ENCODE measurements around the gene TRPT1.

Gene TRPT1

DNA sequence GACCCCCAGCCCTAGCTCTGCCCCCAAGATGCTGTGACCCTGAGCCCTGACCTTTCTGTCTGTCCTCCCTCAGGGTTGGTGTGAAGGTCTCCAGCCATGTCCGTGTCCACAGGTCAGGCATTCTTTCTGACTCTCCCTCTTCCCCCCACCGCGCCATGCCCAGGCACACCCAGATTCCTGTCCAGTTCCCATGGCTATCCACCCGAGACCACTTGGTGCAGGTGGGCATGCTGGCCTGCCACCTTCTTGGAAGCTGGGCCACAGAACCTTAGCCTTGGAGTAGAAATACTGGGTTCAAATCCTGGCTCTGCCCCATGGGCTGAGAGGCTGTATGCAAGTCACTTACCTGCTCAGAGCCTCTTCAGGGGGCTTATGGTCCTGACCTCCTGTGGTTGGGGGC lies 23.1 kb upstream of the TRPT1 start:
- no peak for TF ChIP-seq EZH2phosphoT487 (IDR thresholded peaks at IDR 0.05; ENCODE audit: borderline replicate concordance, low read length)
- TF ChIP-seq, protein P1, sequence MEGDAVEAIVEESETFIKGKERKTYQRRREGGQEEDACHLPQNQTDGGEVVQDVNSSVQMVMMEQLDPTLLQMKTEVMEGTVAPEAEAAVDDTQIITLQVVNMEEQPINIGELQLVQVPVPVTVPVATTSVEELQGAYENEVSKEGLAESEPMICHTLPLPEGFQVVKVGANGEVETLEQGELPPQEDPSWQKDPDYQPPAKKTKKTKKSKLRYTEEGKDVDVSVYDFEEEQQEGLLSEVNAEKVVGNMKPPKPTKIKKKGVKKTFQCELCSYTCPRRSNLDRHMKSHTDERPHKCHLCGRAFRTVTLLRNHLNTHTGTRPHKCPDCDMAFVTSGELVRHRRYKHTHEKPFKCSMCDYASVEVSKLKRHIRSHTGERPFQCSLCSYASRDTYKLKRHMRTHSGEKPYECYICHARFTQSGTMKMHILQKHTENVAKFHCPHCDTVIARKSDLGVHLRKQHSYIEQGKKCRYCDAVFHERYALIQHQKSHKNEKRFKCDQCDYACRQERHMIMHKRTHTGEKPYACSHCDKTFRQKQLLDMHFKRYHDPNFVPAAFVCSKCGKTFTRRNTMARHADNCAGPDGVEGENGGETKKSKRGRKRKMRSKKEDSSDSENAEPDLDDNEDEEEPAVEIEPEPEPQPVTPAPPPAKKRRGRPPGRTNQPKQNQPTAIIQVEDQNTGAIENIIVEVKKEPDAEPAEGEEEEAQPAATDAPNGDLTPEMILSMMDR (IDR thresholded peaks at IDR 0.05; ENCODE audit: low read depth, low read length, poor library complexity, severe bottlenecking) = no peak
- H3K4me3 ChIP-seq (ENCODE audit: low read length) = no peak overlapping the region

GRCh38 chr11:64248578-64248977 lies 22.6 kb upstream of the TRPT1 start:
- no peak overlapping the region for H3K4me2 ChIP-seq (ENCODE audit: low read length)
- no peaks in the 10 kb centered on the region for H3K27me3 ChIP-seq (ENCODE audit: control insufficient read depth, low read length)
- no peak overlapping the region for H3K4me3 ChIP-seq (ENCODE audit: low read length)
- H3K36me3 ChIP-seq (ENCODE audit: control insufficient read depth, low read length) = peaks cover 27% of the 10 kb centered on the region
- peaks cover 5% of the 10 kb centered on the region; the same call in 1 of the 2 replicates for H4K20me1 ChIP-seq (ENCODE audit: control insufficient read depth, insufficient read depth, low read depth, low read length)
- no peaks in the 10 kb centered on the region for H3K9me3 ChIP-seq (ENCODE audit: control insufficient read depth, insufficient read depth, low read length)
- peaks cover 59% of the 10 kb centered on the region for H3K4me1 ChIP-seq (ENCODE audit: control insufficient read depth, low read length)
- H3K9me2 ChIP-seq (replicated peaks; ENCODE audit: control insufficient read depth, low read length) = no peaks in the 10 kb centered on the region
- peaks cover 29% of the 10 kb centered on the region for H3F3A ChIP-seq (ENCODE audit: control insufficient read depth, insufficient read depth)
- TF ChIP-seq, protein P1 (IDR thresholded peaks at IDR 0.05; ENCODE audit: low read depth, low read length, poor library complexity, severe bottlenecking) = no peak
- TF ChIP-seq EZH2phosphoT487 (IDR thresholded peaks at IDR 0.05; ENCODE audit: borderline replicate concordance, low read length) = no peak
- peaks cover 39% of the 10 kb centered on the region for H3K79me2 ChIP-seq (ENCODE audit: control insufficient read depth, low read length)
- H3K27ac ChIP-seq (ENCODE audit: low read depth, low read length) = no peak overlapping the region

More for the DNA sequence above, 23.1 kb upstream of the TRPT1 start:
- Histone ChIP-seq H3K27ac (ENCODE audit: low read depth, low read length) (no peak overlapping the region), H3F3A (ENCODE audit: control insufficient read depth, insufficient read depth) (peaks cover 24% of the 10 kb centered on the region), H3K4me1 (ENCODE audit: control insufficient read depth, low read length) (peaks cover 54% of the 10 kb centered on the region), H3K27me3 (ENCODE audit: control insufficient read depth, low read length) (no peaks in the 10 kb centered on the region), H3K36me3 (ENCODE audit: control insufficient read depth, low read length) (peaks cover 22% of the 10 kb centered on the region), H3K4me2 (ENCODE audit: low read length) (no peak overlapping the region), H3K9me3 (ENCODE audit: control insufficient read depth, insufficient read depth, low read length) (no peaks in the 10 kb centered on the region), H3K9me2 (replicated peaks; ENCODE audit: control insufficient read depth, low read length) (no peaks in the 10 kb centered on the region), H4K20me1 (ENCODE audit: control insufficient read depth, insufficient read depth, low read depth, low read length) (peaks cover 5% of the 10 kb centered on the region; the same call in 1 of the 2 replicates), H3K79me2 (ENCODE audit: control insufficient read depth, low read length) (peaks cover 36% of the 10 kb centered on the region)

- TF ChIP-seq EZH2phosphoT487 (IDR thresholded peaks at IDR 0.05; ENCODE audit: borderline replicate concordance, low read length) = no peak
- TF ChIP-seq, protein P1 (IDR thresholded peaks at IDR 0.05; ENCODE audit: low read depth, low read length, poor library complexity, severe bottlenecking) = no peak
- no peaks in the 10 kb centered on the region for H3K9me2 ChIP-seq (replicated peaks; ENCODE audit: control insufficient read depth, low read length)
- H3F3A ChIP-seq (ENCODE audit: control insufficient read depth, insufficient read depth) = peaks cover 29% of the 10 kb centered on the region
- H3K36me3 ChIP-seq (ENCODE audit: control insufficient read depth, low read length) = peaks cover 33% of the 10 kb centered on the region
- H3K9me3 ChIP-seq (ENCODE audit: control insufficient read depth, insufficient read depth, low read length) = no peaks in the 10 kb centered on the region
- H3K79me2 ChIP-seq (ENCODE audit: control insufficient read depth, low read length) = peaks cover 42% of the 10 kb centered on the region
- H3K27me3 ChIP-seq (ENCODE audit: control insufficient read depth, low read length) = no peaks in the 10 kb centered on the region
- H3K4me2 ChIP-seq (ENCODE audit: low read length) = peak overlapping the region; percentile 85
- peak overlapping the region; percentile 78 for H3K4me3 ChIP-seq (ENCODE audit: low read length)
- H3K27ac ChIP-seq (ENCODE audit: low read depth, low read length) = no peak overlapping the region
- H4K20me1 ChIP-seq (ENCODE audit: control insufficient read depth, insufficient read depth, low read depth, low read length) = peaks cover 2% of the 10 kb centered on the region; the same call in 1 of the 2 replicates
- peaks cover 62% of the 10 kb centered on the region for H3K4me1 ChIP-seq (ENCODE audit: control insufficient read depth, low read length)
These were observed 21.9 kb upstream of the TRPT1 start for GRCh38 chr11:64247729-64248531.
